CD14-positive monocyte (primary cell): ENCODE measurements around the gene CHN1. TPM values are rescaled to one million over a fixed set of nuclear protein-coding genes. Genes with fewer than 3 reads are reported as not detected.

ENCODE experiments used
- DNase-seq, 3 donors: peaks; one replicate each; pipeline ENCODE4 v3.0.0-alpha.2; 2011 to 2022
- H2AFZ ChIP-seq: 2 replicates; pipeline ENCODE4 v1.6.0; 2012; ENCODE audit warnings: mild to moderate bottlenecking, low read depth, low read length, inconsistent platforms; ENCODE audit not compliant: insufficient read depth, poor library complexity, severe bottlenecking
- H3K27ac ChIP-seq, 2 donors: 1 replicate in 1 of 2; 2 replicates in 1 of 2; pipeline ENCODE4 v1.5.1; 2012 to 2013; ENCODE audit warnings: low read length in 2 of 2, control low read depth in 1 of 2, inconsistent platforms in 1 of 2, low read depth in 1 of 2, mild to moderate bottlenecking in 1 of 2
- H3K27me3 ChIP-seq, 2 donors: one replicate each; pipeline versions ENCODE4 v1.6.0 to v1.6.1; 2011 to 2013; ENCODE audit warnings: low read length in 2 of 2; ENCODE audit not compliant: control insufficient read depth in 2 of 2, insufficient read depth in 2 of 2
- H3K36me3 ChIP-seq, 2 donors: replicated peaks in 1 of 2; 1 replicate in 1 of 2; 2 replicates in 1 of 2; pipeline versions ENCODE4 v1.5.1 to v1.6.1; 2012 to 2013; ENCODE audit warnings: low read length in 2 of 2, control low read depth in 1 of 2, inconsistent platforms in 1 of 2, mild to moderate bottlenecking in 1 of 2; ENCODE audit not compliant: insufficient read depth in 2 of 2, control insufficient read depth in 1 of 2
- H3K4me1 ChIP-seq, 2 donors: 1 replicate in 1 of 2; 2 replicates in 1 of 2; pipeline versions ENCODE4 v1.5.1 to v1.6.1; 2012 to 2013; ENCODE audit warnings: low read length in 2 of 2, control low read depth in 1 of 2, inconsistent platforms in 1 of 2, mild to moderate bottlenecking in 1 of 2, moderate library complexity in 1 of 2; ENCODE audit not compliant: insufficient read depth in 2 of 2, control insufficient read depth in 1 of 2
- H3K4me2 ChIP-seq: replicated peaks from 2 replicates; pipeline ENCODE3; 2012; ENCODE audit warnings: low read length, moderate library complexity, mild to moderate bottlenecking; ENCODE audit not compliant: poor library complexity, severe bottlenecking; ENCODE audit errors: extremely low read depth
- H3K4me3 ChIP-seq, 3 experiments: fragments of 200-600 bp in 1 of 3; sonication (generic) in 1 of 3; replicated peaks in 1 of 3; 1 replicate in 2 of 3; 2 replicates in 1 of 3; pipeline ENCODE4 v1.5.1; 2011 to 2013; ENCODE audit warnings: low read length in 3 of 3, mild to moderate bottlenecking in 3 of 3, control low read depth in 2 of 3, low read depth in 2 of 3, inconsistent platforms in 1 of 3, moderate library complexity in 1 of 3
- H3K79me2 ChIP-seq: 2 replicates; pipeline ENCODE4 v1.6.0; 2012; ENCODE audit warnings: mild to moderate bottlenecking, control low read depth, inconsistent platforms, low read length, moderate library complexity; ENCODE audit not compliant: insufficient read depth
- H3K9ac ChIP-seq: 2 replicates; pipeline ENCODE4 v1.6.0; 2017; ENCODE audit warnings: low read length, mild to moderate bottlenecking; ENCODE audit not compliant: insufficient read depth, poor library complexity, severe bottlenecking
- H3K9me3 ChIP-seq, 2 donors: replicated peaks in 1 of 2; 1 replicate in 1 of 2; 2 replicates in 1 of 2; pipeline versions ENCODE4 v1.5.1 to v1.6.1; 2012 to 2013; ENCODE audit warnings: low read length in 2 of 2, control low read depth in 1 of 2; ENCODE audit not compliant: control insufficient read depth in 1 of 2, insufficient read depth in 1 of 2
- H4K20me1 ChIP-seq: 2 replicates; pipeline ENCODE4 v1.6.0; 2012; ENCODE audit warnings: mild to moderate bottlenecking, low read length, control low read depth, moderate library complexity; ENCODE audit not compliant: insufficient read depth
- H3K27ac Mint-ChIP-seq, 7 donors: one replicate each; pipeline ENCODE4 v1.8.0; 2020; ENCODE audit warnings: mild to moderate bottlenecking in 7 of 7, mixed read lengths in 7 of 7, moderate library complexity in 6 of 7, inconsistent platforms in 2 of 7
- H3K27me3 Mint-ChIP-seq, 3 donors: one replicate each; pipeline ENCODE4 v1.8.0; 2021 to 2022; ENCODE audit warnings: low read depth in 3 of 3, mild to moderate bottlenecking in 3 of 3, mixed read lengths in 3 of 3, moderate library complexity in 3 of 3, inconsistent platforms in 1 of 3
- H3K36me3 Mint-ChIP-seq, 2 donors: one replicate each; pipeline ENCODE4 v1.8.0; 2020; ENCODE audit warnings: mixed read lengths in 2 of 2, inconsistent platforms in 1 of 2, mild to moderate bottlenecking in 1 of 2
- H3K4me1 Mint-ChIP-seq: one replicate; pipeline ENCODE4 v1.8.0; 2020; ENCODE audit warnings: mild to moderate bottlenecking, mixed read lengths
- H3K4me3 Mint-ChIP-seq, 2 donors: one replicate each; pipeline ENCODE4 v1.8.0; 2020; ENCODE audit warnings: mild to moderate bottlenecking in 2 of 2, mixed read lengths in 2 of 2, moderate library complexity in 1 of 2
- H3K9me3 Mint-ChIP-seq, 7 donors: one replicate each; pipeline ENCODE4 v1.8.0; 2020 to 2022; ENCODE audit warnings: mixed read lengths in 7 of 7, mild to moderate bottlenecking in 6 of 7, moderate library complexity in 6 of 7, inconsistent platforms in 2 of 7
- WGBS: methylation state at CpG from one replicate; pipeline ENCODE4 v1.1.5; 2013; ENCODE audit warnings: missing lambda C conversion rate; ENCODE audit not compliant: insufficient coverage; 5-methylcytosine and 5-hydroxymethylcytosine counted together
- intact Hi-C, 2 donors: fragments of 100-400 bp; cut with micrococcal nuclease; formaldehyde crosslinking; loops; one replicate each; pipeline versions ENCODE4 v1.15.0 to v1.15.1; 2023
- polyA plus RNA-seq, 3 donors: library from polyadenylated mRNA; depleted of rRNA in 1 of 3; unstranded in 2 of 3; stranded (reverse) in 1 of 3; fragments of 300-500 nt in 2 of 3; fragments of >200 nt in 1 of 3; fragmentation: Illumina TruSeq in 2 of 3; gene quantifications; 1 replicate in 2 of 3; 2 replicates in 1 of 3; pipeline ENCODE4 v1.2.3, GENCODE V29; 2012 to 2021
- TF ChIP-seq, protein P1 (sequence below): fragments of 200-600 bp; IDR thresholded peaks from one replicate; pipeline ENCODE4 v1.8.0; 2022; ENCODE audit warnings: antibody characterized with exemption, mild to moderate bottlenecking

The CHN1 gene
- polyA plus RNA-seq, 3 donors, result 0.36 TPM; not detected in 2

DNA sequence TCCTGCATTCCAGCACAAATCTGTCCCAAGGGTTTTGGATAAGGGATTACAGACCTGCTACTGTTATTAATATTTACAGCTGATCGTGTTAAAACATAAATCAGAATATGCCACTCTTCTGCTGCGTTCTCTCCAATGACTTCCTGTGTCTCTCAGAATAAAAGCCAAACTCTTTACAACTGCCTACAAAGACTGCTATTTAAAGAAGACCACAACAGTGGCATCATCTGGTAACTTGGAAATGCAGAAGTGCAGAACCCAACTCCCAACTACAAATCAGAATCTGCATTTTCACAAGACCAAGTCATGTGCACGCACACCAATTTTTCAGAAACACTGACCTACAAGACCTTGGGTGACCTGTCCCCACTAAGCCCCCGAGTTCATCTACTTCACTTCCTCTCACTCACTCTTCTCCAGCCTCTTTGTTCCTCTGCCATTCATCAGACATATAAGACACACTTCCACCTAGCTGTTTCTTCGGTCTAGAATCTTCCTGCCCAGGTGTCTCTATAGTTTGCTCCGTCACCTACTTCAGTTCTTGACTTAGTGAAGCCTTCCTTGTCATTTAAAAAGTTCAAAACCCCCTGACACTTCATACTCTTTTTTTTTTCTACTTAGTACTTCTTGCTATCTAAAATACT is 36.0 kb downstream of the CHN1 start:
- Histone ChIP-seq H3K9me3 (no peaks in the 10 kb centered on the region), H3K79me2 (no peaks in the 10 kb centered on the region), H3K4me2 (no peak overlapping the region), H4K20me1 (no peaks in the 10 kb centered on the region), H2AFZ (no peak overlapping the region), H3K9ac (no peak overlapping the region), H3K27me3 (peaks cover 4 to 21% of the 10 kb centered on the region in 2 donors), H3K27ac (no peak overlapping the region), H3K4me1 (no peaks in the 10 kb centered on the region), H3K36me3 (no peaks in the 10 kb centered on the region), H3K4me3 (no peak overlapping the region)
- Mint-ChIP-seq H3K4me1 (no peaks in the 10 kb centered on the region), H3K27ac (no peak overlapping the region), H3K27me3 (peaks cover 13 to 16% (median 13%) of the 10 kb centered on the region in 3 donors), H3K9me3 (no peaks in the 10 kb centered on the region), H3K36me3 (no peaks in the 10 kb centered on the region), H3K4me3 (no peak overlapping the region)
- intact Hi-C loops, result no loop called here
- 57% methylated on average over 4 of the region's 6 CpGs for WGBS
- TF ChIP-seq, protein P1, sequence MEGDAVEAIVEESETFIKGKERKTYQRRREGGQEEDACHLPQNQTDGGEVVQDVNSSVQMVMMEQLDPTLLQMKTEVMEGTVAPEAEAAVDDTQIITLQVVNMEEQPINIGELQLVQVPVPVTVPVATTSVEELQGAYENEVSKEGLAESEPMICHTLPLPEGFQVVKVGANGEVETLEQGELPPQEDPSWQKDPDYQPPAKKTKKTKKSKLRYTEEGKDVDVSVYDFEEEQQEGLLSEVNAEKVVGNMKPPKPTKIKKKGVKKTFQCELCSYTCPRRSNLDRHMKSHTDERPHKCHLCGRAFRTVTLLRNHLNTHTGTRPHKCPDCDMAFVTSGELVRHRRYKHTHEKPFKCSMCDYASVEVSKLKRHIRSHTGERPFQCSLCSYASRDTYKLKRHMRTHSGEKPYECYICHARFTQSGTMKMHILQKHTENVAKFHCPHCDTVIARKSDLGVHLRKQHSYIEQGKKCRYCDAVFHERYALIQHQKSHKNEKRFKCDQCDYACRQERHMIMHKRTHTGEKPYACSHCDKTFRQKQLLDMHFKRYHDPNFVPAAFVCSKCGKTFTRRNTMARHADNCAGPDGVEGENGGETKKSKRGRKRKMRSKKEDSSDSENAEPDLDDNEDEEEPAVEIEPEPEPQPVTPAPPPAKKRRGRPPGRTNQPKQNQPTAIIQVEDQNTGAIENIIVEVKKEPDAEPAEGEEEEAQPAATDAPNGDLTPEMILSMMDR, result no peak
- DNase-seq, result no peak

DNA sequence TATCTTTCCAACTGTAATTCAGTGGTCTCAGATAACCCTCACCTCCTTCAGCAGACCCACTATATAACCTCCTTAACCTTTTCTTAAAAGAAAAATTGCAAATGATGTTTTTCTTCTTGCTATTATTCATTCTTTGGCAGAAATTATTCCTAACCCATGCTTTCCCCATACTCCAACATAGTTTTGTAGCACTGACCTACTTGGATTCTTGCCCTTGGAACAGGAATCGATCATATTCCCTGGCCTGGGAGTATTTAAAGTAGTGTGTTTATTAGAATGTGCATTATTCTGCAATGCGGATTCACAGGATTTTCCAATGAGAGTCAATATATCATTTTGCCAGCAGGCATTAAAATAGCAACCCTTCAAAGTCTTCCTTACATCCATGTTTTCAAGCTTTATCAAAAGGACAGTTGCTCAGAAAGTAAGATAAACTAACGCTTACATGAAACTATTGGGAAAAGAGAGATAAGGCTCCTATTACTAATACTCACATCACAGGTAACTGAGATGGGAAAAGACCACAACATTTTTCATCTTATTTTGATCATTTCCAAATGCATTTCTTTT is 37.4 kb downstream of the CHN1 start:
- Mint-ChIP-seq H3K9me3 (no peaks in the 10 kb centered on the region), H3K4me3 (no peak overlapping the region), H3K27ac (no peak overlapping the region), H3K4me1 (no peaks in the 10 kb centered on the region), H3K27me3 (peaks cover 10 to 22% (median 17%) of the 10 kb centered on the region in 3 donors), H3K36me3 (no peaks in the 10 kb centered on the region)
- WGBS, result no CpG with 5 or more reads among the region's 3 CpGs
- no peaks in the 10 kb centered on the region for H3K36me3 ChIP-seq
- H3K4me3 ChIP-seq, result no peak overlapping the region
- no peaks in the 10 kb centered on the region for H3K9me3 ChIP-seq
- H3K79me2 ChIP-seq, result no peaks in the 10 kb centered on the region
- no peaks in the 10 kb centered on the region for H4K20me1 ChIP-seq
- H3K4me2 ChIP-seq, result no peak overlapping the region
- intact Hi-C loops, result no loop called here
- TF ChIP-seq, protein P1, result no peak
- H3K27me3 ChIP-seq, result peaks cover 4 to 21% of the 10 kb centered on the region in 2 donors
- H3K4me1 ChIP-seq, result no peaks in the 10 kb centered on the region
- no peak overlapping the region for H3K9ac ChIP-seq
- no peak overlapping the region for H3K27ac ChIP-seq
- no peak overlapping the region for H2AFZ ChIP-seq
- DNase-seq, result no peak
